RKO (cell line): Measurements from ENCODE around the gene CDC37.
A peak's percentile ranks its signal among the peaks of the same experiment; 100 is the strongest.
"Not testable (repeated sequence)": the region's sequence is repeated elsewhere in the genome, so short reads cannot be mapped to it uniquely, and the experiment has no call there.

ENCODE experiments used
- DNase-seq: peaks from one replicate; pipeline ENCODE4 v3.0.0-alpha.2; 2016; ENCODE audit warnings: low spot score

The CDC37 gene

GRCh38 chr19:10395003-10395402, 8.3 kb downstream of the CDC37 start:
- DNase-seq, result no peak

GRCh38 chr19:10393137-10393536, 10.2 kb downstream of the CDC37 start:
- DNase-seq, result no peak

- no peak for DNase-seq
Measured at GRCh38 chr19:10392120-10392519, 11.2 kb downstream of the CDC37 start.

- peak; percentile 68 for DNase-seq
Measured at GRCh38 chr19:10390652-10391286, 12.6 kb downstream of the CDC37 start.

GRCh38 chr19:10389863-10390262, 13.5 kb downstream of the CDC37 start:
- no peak for DNase-seq

- DNase-seq, result peak; percentile 79
Measured at GRCh38 chr19:10388957-10389356, 14.4 kb downstream of the CDC37 start.

GRCh38 chr19:10384580-10384979, 18.8 kb downstream of the CDC37 start:
- no peak for DNase-seq

- DNase-seq, result not testable (repeated sequence)
Measured at GRCh38 chr19:10383223-10383499, 20.2 kb downstream of the CDC37 start.

GRCh38 chr19:10380313-10381102, 22.8 kb downstream of the CDC37 start, which contains the start of gene TYK2:
Gene TYK2 (minus strand): TSS chr19:10380572. CDS start chr19:10378406, 2,166 bp downstream.
- peak; percentile 97 for DNase-seq

- peak; percentile 36 for DNase-seq
Measured at GRCh38 chr19:10379880-10380312, 23.4 kb downstream of the CDC37 start.

GRCh38 chr19:10378124-10378523, 25.2 kb downstream of the CDC37 start:
- no peak for DNase-seq

GRCh38 chr19:10377140-10377640, 26.2 kb downstream of the CDC37 start:
- not testable (repeated sequence) for DNase-seq

GRCh38 chr19:10374931-10375330, 28.4 kb downstream of the CDC37 start:
- no peak for DNase-seq

GRCh38 chr19:10372690-10373089, 30.7 kb downstream of the CDC37 start:
- DNase-seq, result no peak

- DNase-seq, result no peak
Measured at GRCh38 chr19:10368101-10368803, 35.1 kb downstream of the CDC37 start.

GRCh38 chr19:10366950-10367512, 36.3 kb downstream of the CDC37 start:
- not testable (repeated sequence) for DNase-seq

- DNase-seq, result no peak
Measured at GRCh38 chr19:10365518-10365917, 37.8 kb downstream of the CDC37 start.

GRCh38 chr19:10364644-10365043, 38.7 kb downstream of the CDC37 start:
- no peak for DNase-seq

GRCh38 chr19:10363789-10364281, 39.5 kb downstream of the CDC37 start:
- DNase-seq, result peak; percentile 27

- DNase-seq, result no peak
Measured at GRCh38 chr19:10362259-10362658, 41.1 kb downstream of the CDC37 start.

- DNase-seq, result no peak
Measured at GRCh38 chr19:10361569-10362011, 41.8 kb downstream of the CDC37 start.

GRCh38 chr19:10356431-10356830, 46.9 kb downstream of the CDC37 start:
- DNase-seq, result no peak
